Metanephros (tissue), 1 donor: ENCODE data around the gene CD209. TPM values are rescaled to one million over a fixed set of nuclear protein-coding genes. Genes with fewer than 3 reads are reported as not detected.

Source experiments
- total RNA-seq: library from RNA; depleted of rRNA; stranded (reverse); fragments of >200 nt; gene quantifications from one replicate; pipeline ENCODE4 v1.2.3, GENCODE V29; 2014

Gene CD209
- total RNA-seq, result 4.8 TPM

DNA sequence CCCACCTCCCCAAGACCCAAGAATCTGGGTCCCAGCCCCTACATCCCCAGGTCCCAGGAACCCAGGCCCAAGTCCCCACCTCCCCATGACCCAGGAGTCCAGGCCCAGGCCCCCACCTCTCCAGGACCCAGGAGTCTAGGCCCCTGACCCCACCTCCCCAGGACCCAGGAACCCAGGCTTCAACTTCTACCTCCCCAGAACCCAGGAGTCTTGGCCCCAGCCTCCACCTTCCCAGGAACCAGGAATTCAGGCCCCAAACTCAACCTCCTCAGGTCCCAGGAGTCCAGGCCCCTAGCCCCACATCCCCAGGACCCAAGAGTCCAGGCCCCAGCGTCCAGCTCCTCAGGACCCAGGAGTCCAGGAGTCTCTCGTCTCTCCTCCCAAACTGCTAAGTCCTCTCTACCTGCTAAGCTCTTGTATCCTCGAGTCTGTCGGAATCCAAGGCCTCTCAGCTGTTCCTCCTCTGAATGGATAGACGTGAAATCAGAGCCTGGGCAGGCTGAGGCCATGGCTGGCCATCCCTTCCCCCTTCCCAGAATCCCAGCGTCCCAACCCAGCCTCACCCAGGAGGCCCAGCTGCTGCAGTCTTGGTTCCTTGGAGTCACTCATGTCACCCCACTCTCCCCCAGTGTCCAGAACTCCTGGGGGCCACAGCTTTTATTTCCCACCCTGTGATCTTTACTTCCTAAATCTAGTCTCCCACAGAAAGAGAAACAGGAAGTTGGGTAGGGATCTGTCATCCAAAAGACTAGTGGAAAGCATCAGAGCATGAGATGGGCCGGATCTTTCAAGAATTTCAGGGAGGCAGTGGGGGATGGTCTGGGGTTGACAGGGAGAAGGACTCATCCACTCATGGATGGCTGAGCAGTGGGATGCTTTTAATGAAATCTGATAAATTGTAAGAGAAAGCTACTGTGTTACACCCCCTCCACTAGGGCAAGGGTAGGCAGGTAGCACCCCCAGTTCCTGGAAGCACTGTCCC is at the start of gene CD209:
Gene CD209 (minus strand): TSS at position 632 of the 982 bp plus-strand sequence. CDS start 23 bp downstream, at position 609.

DNA sequence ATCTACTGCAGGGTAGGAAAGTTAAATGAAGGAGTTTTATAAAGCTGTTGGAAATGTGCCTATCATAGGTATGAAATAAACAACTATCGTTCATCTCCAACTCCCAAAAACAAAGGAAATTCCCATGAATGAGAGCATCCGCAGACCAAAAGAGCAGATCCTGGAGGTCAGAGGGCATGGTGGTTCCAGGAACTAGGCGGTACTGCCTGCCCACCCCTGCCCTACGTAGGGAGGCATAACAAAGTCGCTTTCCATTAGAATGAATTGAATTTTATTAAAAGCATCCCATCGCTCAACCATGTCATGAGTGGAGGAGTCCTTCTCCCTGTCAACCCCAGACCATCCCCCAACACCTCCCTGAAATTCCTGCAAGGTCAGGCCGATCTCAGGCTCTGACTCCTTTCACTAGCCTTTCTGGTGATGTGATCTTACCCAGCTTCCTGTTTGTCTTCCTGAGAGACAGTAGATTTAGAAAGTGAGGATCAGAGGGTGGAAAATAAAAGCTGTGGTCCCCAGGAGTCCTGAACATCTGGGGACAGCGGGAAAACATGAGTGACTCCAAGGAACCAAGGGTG is 15.5 kb upstream of the CD209 start, which contains the start of gene CLEC4M:
Gene CLEC4M (plus strand): TSS at position 525 of the 575 bp plus-strand sequence. CDS start 24 bp downstream, at position 549.

DNA sequence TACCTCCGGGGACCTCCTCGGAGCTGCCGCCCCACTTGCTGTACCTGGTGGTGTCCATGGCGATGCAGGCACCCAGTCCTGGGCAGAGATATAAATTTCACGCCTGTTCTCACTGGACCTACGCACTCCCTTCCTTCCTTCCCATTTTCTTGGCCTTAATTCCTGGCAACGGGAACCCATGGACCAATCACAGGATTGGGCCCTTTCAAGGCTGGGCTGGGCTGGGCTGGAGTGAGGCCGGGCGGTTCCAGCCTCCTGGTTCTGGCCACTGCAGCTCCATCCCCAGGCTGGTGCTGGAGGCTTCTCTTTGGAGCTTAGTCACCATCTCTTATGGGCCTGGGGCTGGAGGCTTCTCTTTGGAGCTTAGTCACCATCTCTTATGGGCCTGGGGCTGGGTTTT is 15.3 kb downstream of the CD209 start, which contains the start of gene CLEC4G:
Gene CLEC4G (minus strand): TSS at position 66 of the 400 bp plus-strand sequence. CDS start 8 bp downstream, at position 58.

DNA sequence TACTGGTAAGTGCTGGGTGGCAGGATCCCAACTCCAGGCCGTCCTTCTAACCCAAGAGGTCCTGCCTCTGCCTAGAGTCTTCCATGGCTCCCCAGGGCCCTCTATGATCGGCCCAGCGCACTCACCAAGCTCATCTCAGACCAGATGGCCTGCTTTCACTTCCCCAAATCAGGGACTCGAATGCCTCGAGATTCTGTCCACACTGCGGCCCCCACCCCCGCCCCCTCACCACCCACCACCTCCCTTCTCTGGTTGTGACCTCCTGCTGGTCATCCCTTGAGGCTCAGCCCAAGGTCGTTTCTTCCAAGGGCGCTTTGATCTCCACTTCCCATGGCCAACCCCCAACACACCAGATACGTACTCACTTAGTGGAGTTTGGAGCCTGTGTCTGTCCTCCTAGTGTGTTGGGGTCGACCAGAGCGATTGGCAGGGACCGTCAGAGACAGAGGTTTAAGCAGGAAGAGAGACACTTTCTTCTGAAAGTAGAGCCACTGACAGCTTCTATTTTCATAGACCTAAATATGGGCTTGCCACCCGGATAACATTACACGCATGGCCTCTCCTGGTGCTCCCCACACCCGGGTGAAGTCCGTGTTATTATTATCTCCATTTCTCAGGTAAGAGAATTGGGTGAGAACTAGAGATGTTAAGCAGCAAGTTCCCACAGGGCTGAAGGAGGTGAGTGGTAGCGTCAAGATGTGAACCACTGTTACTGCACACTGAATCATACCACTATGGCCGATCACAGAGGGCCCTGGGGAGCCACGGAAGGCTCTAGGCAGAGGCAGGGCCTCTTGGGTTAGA is 45.5 kb downstream of the CD209 start, which contains the start of gene FCER2:
Gene FCER2 (minus strand): TSS at position 478 of the 804 bp plus-strand sequence. CDS start 2,371 bp downstream, outside the sequence.

Other genes starting within 250 kb of the CD209 start
- 34.9 TPM for gene ZNF358, start 231.4 kb downstream of the CD209 start, total RNA-seq
- 21.1 TPM for gene MCOLN1, start 224.9 kb downstream of the CD209 start, total RNA-seq
- gene PNPLA6, start 211.8 kb downstream of the CD209 start, total RNA-seq, result 52.2 TPM
- 13.0 TPM for gene CAMSAP3, start 151.7 kb downstream of the CD209 start, total RNA-seq
- gene XAB2, start 118.0 kb downstream of the CD209 start, total RNA-seq, result 61.0 TPM
- gene PET100, start 117.7 kb downstream of the CD209 start, total RNA-seq, result 22.0 TPM
- gene PCP2, start 113.8 kb downstream of the CD209 start, total RNA-seq, result not detected
- 55.6 TPM for gene STXBP2, start 110.4 kb downstream of the CD209 start, total RNA-seq
- 6.5 TPM for gene RETN, start 78.5 kb downstream of the CD209 start, total RNA-seq
- 0.64 TPM for gene MCEMP1, start 70.4 kb downstream of the CD209 start, total RNA-seq
- gene TRAPPC5, start 66.7 kb downstream of the CD209 start, total RNA-seq, result 66.3 TPM
- 0.23 TPM for gene FCER2, start 45.4 kb downstream of the CD209 start, total RNA-seq
- gene CLEC4G, start 15.4 kb downstream of the CD209 start, total RNA-seq, result 0.29 TPM
- gene CLEC4M, start 15.7 kb upstream of the CD209 start, total RNA-seq, result 2.7 TPM
- 15.4 TPM for gene EVI5L, start 82.7 kb upstream of the CD209 start, total RNA-seq
- 1.9 TPM for gene PRR36, start 126.9 kb upstream of the CD209 start, total RNA-seq
- gene LRRC8E, start 141.0 kb upstream of the CD209 start, total RNA-seq, result 2.7 TPM
- gene MAP2K7, start 156.3 kb upstream of the CD209 start, total RNA-seq, result 25.8 TPM
- not detected for gene TGFBR3L, start 167.3 kb upstream of the CD209 start, total RNA-seq
- gene SNAPC2, start 172.8 kb upstream of the CD209 start, total RNA-seq, result 13.7 TPM
- 6.1 TPM for gene CTXN1, start 178.6 kb upstream of the CD209 start, total RNA-seq
- gene TIMM44, start 196.1 kb upstream of the CD209 start, total RNA-seq, result 33.7 TPM